Transverse colon (tissue), 4 donors: ENCODE results near the gene IMPDH1. TPM values are rescaled to one million over a fixed set of nuclear protein-coding genes. Genes with fewer than 3 reads are reported as not detected.

Source experiments
- DNase-seq: peaks from one replicate; pipeline ENCODE4 v3.0.0-alpha.2; 2019
- H3K27ac ChIP-seq, 4 donors: fragments of 200-600 bp; sonication (generic); 2 replicates each; pipeline ENCODE4 v1.5.1; 2016 to 2018; ENCODE audit warnings: inconsistent platforms in 4 of 4
- H3K27me3 ChIP-seq: fragments of 200-600 bp; sonication (generic); 2 replicates; pipeline ENCODE4 v1.5.1; 2017; ENCODE audit warnings: inconsistent platforms
- H3K36me3 ChIP-seq, 4 donors: fragments of 200-600 bp; sonication (generic); 2 replicates each; pipeline ENCODE4 v1.5.1; 2017 to 2019; ENCODE audit warnings: inconsistent platforms in 4 of 4
- H3K4me1 ChIP-seq, 4 donors: fragments of 200-600 bp; sonication (generic); 2 replicates each; pipeline ENCODE4 v1.5.1; 2017 to 2020; ENCODE audit warnings: inconsistent platforms in 4 of 4
- H3K4me3 ChIP-seq, 4 donors: fragments of 200-600 bp; sonication (generic); 1 replicate in 1 of 4; 2 replicates in 3 of 4; pipeline versions ENCODE4 v1.5.1 to v1.6.1; 2017 to 2019; ENCODE audit warnings: inconsistent platforms in 4 of 4
- H3K9me3 ChIP-seq, 2 donors: fragments of 200-600 bp; sonication (generic); 2 replicates each; pipeline ENCODE4 v1.5.1; 2017 to 2019; ENCODE audit warnings: inconsistent platforms in 2 of 2
- CTCF ChIP-seq, 5 experiments: fragments of 200-600 bp in 3 of 5; fragments of 450-650 bp in 2 of 5; sonication (generic) in 3 of 5; IDR thresholded peaks; 1 replicate in 2 of 5; 2 replicates in 3 of 5; pipeline ENCODE4 v1.5.1; 2016 to 2017; ENCODE audit warnings: antibody characterized with exemption in 5 of 5, inconsistent platforms in 3 of 5, mild to moderate bottlenecking in 2 of 5, moderate library complexity in 1 of 5
- EP300 ChIP-seq: sonication (generic); formaldehyde crosslinking; IDR thresholded peaks from one replicate; pipeline ENCODE4 v1.6.1; 2017; ENCODE audit warnings: antibody characterized with exemption, low read depth
- POLR2A ChIP-seq: fragments of 450-650 bp; IDR thresholded peaks from one replicate; pipeline ENCODE4 v1.6.1; 2016; ENCODE audit warnings: antibody characterized with exemption, mild to moderate bottlenecking, moderate library complexity
- POLR2AphosphoS5 ChIP-seq, 3 donors: sonication (generic); formaldehyde crosslinking; IDR thresholded peaks; one replicate each; pipeline ENCODE4 v1.6.1; 2016; ENCODE audit warnings: antibody characterized with exemption in 3 of 3
- WGBS, 2 donors: methylation state at CpG; one replicate each; pipeline ENCODE4 v1.1.5; 2018; ENCODE audit warnings: low coverage in 1 of 2; 5-methylcytosine and 5-hydroxymethylcytosine counted together
- in situ Hi-C, 4 donors: fragments of 200-750 bp; cut with MboI; loops; one replicate each; pipeline versions ENCODE4 v1.15.0 to v1.15.1; 2017; ENCODE audit warnings: low sequenced_read_pairs in 3 of 4, low pct_ligation_motif_present in 1 of 4, low pct_unique_long_range_greater_than_20kb in 1 of 4
- intact Hi-C: fragments of 100-400 bp; cut with DNase I; formaldehyde crosslinking; loops from one replicate; pipeline ENCODE4 v1.15.1; 2023; ENCODE audit warnings: low total_unique reads
- total RNA-seq, 4 donors: library from RNA; depleted of rRNA; stranded (reverse); fragments of >200 nt; gene quantifications; one replicate each; pipeline ENCODE4 v1.1.0, GENCODE V29; 2016

Gene IMPDH1
- total RNA-seq, 4 donors from 2014 or later = 21.4 to 189 (median 44.2) TPM

- H3K4me1 ChIP-seq = peaks cover 0 to 6% (median 1%) of the 10 kb centered on the region in 4 donors
- no peak for TF ChIP-seq EP300
- no peak for TF ChIP-seq POLR2A
- TF ChIP-seq CTCF (IDR thresholded peaks at IDR 0.05) = no peak
- no peak for TF ChIP-seq POLR2AphosphoS5 (IDR thresholded peaks at IDR 0.05)
- DNase-seq = no peak
- H3K27me3 ChIP-seq = peaks cover 8% of the 10 kb centered on the region
- in situ Hi-C loops (no loop called here), intact Hi-C loops (no loop called here)
- 80 to 81% methylated on average over 2 to 3 of the region's 3 CpGs for WGBS, 2 donors
- no peak overlapping the region for H3K4me3 ChIP-seq
- no peaks in the 10 kb centered on the region for H3K36me3 ChIP-seq
- H3K9me3 ChIP-seq = no peaks in the 10 kb centered on the region
- no peak overlapping the region for H3K27ac ChIP-seq
These were observed 26.0 kb downstream of the IMPDH1 start for GRCh38 chr7:128383776-128384175.

GRCh38 chr7:128381161-128381821, 28.5 kb downstream of the IMPDH1 start:
- Histone ChIP-seq H3K4me1 (no peaks in the 10 kb centered on the region), H3K27ac (no peak overlapping the region), H3K27me3 (no peaks in the 10 kb centered on the region), H3K9me3 (no peaks in the 10 kb centered on the region), H3K4me3 (no peak overlapping the region), H3K36me3 (no peaks in the 10 kb centered on the region)
- in situ Hi-C loops = no loop called here
- 30 to 60% methylated on average over 8 to 19 of the region's 19 CpGs for WGBS, 2 donors
- TF ChIP-seq POLR2AphosphoS5 (IDR thresholded peaks at IDR 0.05) = no peak
- peak in 3 of 5 experiments; percentile 18 to 26 (median 25) for TF ChIP-seq CTCF (IDR thresholded peaks at IDR 0.05)
- intact Hi-C loops = no loop called here
- DNase-seq = no peak

GRCh38 chr7:128380483-128381106, 29.2 kb downstream of the IMPDH1 start:
- no peaks in the 10 kb centered on the region for H3K36me3 ChIP-seq
- no peaks in the 10 kb centered on the region for H3K9me3 ChIP-seq
- in situ Hi-C loops (no loop called here), intact Hi-C loops (no loop called here)
- H3K4me1 ChIP-seq = no peaks in the 10 kb centered on the region
- 86 to 100% methylated on average over 1 to 3 of the region's 3 CpGs for WGBS, 2 donors
- no peaks in the 10 kb centered on the region for H3K27me3 ChIP-seq
- no peak overlapping the region for H3K27ac ChIP-seq
- no peak for DNase-seq
- no peak overlapping the region for H3K4me3 ChIP-seq
- TF ChIP-seq POLR2AphosphoS5 (IDR thresholded peaks at IDR 0.05) = no peak
- no peak for TF ChIP-seq POLR2A
- TF ChIP-seq EP300 = no peak
- TF ChIP-seq CTCF (IDR thresholded peaks at IDR 0.05) = no peak

GRCh38 chr7:128379900-128380479, 29.8 kb downstream of the IMPDH1 start:
- intact Hi-C loops = no loop called here
- WGBS, 2 donors = 90 to 93% methylated on average over 4 to 6 of the region's 6 CpGs
- no peak for DNase-seq
- Histone ChIP-seq H3K9me3 (no peaks in the 10 kb centered on the region), H3K27me3 (no peaks in the 10 kb centered on the region), H3K4me3 (no peak overlapping the region), H3K36me3 (no peaks in the 10 kb centered on the region), H3K27ac (no peak overlapping the region), H3K4me1 (no peaks in the 10 kb centered on the region)
- no peak for TF ChIP-seq EP300
- no peak for TF ChIP-seq POLR2A
- no peak for TF ChIP-seq POLR2AphosphoS5 (IDR thresholded peaks at IDR 0.05)
- TF ChIP-seq CTCF (IDR thresholded peaks at IDR 0.05) = no peak
- in situ Hi-C loops = no loop called here
